Osteocyte (in vitro differentiated cells): ENCODE results near the gene NGEF. TPM values are rescaled to one million over a fixed set of nuclear protein-coding genes. Genes with fewer than 3 reads are reported as not detected.

ENCODE experiments used
- DNase-seq: peaks from one replicate; pipeline ENCODE4 v3.0.0; 2021; ENCODE audit warnings: mixed read lengths; ENCODE audit not compliant: unreplicated experiment; ENCODE audit errors: extremely low spot score
- H3K27ac Mint-ChIP-seq: one replicate; pipeline ENCODE4 v1.8.0; 2021; ENCODE audit warnings: mild to moderate bottlenecking, mixed read lengths; ENCODE audit not compliant: unreplicated experiment
- H3K27me3 Mint-ChIP-seq: one replicate; pipeline ENCODE4 v1.8.0; 2021; ENCODE audit warnings: mixed read lengths; ENCODE audit not compliant: unreplicated experiment
- H3K36me3 Mint-ChIP-seq: one replicate; pipeline ENCODE4 v1.8.0; 2021; ENCODE audit warnings: mixed read lengths; ENCODE audit not compliant: unreplicated experiment
- H3K4me1 Mint-ChIP-seq: one replicate; pipeline ENCODE4 v1.8.0; 2021; ENCODE audit warnings: mixed read lengths; ENCODE audit not compliant: unreplicated experiment
- H3K4me3 Mint-ChIP-seq: one replicate; pipeline ENCODE4 v1.8.0; 2021; ENCODE audit warnings: mild to moderate bottlenecking, moderate library complexity, mixed read lengths; ENCODE audit not compliant: unreplicated experiment
- H3K9me3 Mint-ChIP-seq: one replicate; pipeline ENCODE4 v1.8.0; 2021; ENCODE audit warnings: mixed read lengths; ENCODE audit not compliant: unreplicated experiment
- total RNA-seq: library from RNA; stranded (reverse); gene quantifications from 2 replicates; pipeline ENCODE4 v1.2.1, GENCODE V29; 2021
- TF ChIP-seq, protein P1 (sequence below): fragments of 200-600 bp; sonication (generic); IDR thresholded peaks from 2 replicates; pipeline ENCODE4 v1.5.0; 2021; ENCODE audit warnings: antibody characterized with exemption, mild to moderate bottlenecking, moderate library complexity

NGEF gene
- total RNA-seq, 1 donor from 2014 or later: 0.27 TPM

DNA sequence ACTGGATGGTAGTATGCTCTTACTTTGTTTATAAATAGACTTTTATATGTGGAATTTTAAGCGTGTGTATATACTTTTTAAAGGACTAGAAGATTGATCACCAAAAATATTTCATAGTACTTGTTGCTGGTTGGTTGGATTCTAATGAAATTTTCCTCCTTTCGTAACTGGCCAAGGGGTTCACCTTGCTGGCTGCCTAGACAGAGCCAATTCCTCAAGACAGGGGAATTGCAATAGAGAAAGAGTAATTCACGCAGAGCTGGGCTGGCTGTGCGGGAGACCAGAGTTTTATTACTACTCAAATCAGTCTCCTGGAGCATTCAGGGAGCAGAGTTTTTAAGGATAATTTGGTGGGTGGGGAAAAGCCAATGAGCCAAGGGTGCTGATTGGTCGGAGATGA lies 72.3 kb downstream of the NGEF start:
- peaks cover 2% of the 10 kb centered on the region for H3K4me1 Mint-ChIP-seq
- DNase-seq: no peak

DNA sequence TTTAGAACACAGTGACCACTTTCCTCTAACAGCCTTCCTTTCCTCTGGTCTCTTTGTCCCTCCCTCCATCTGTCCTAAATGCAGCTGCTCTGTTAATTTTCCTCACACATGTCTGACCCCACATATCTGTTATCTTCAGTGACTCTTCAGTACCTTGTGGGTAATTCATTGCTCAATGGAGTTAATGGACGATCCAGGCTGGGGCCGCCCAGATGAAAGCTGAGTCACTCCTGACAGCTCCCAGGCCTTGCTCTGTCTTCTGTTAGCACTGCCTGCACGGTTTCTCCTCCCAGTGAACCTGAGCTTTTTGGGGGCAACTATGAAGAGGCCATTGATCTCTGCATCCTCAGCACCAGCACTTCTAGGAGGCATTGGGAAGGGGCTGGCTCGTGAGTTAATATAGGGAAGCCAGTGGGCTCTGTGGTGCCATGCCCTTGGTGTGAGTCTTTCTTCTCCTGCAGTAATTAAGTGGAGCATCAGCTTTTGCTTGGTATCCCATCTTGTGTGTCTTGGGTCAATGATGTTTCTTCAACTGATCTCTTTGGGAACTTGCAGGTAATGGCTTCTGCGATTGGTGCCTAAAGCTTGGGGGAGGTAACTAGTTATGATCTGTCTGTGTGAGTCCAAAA lies 75.7 kb downstream of the NGEF start:
- Mint-ChIP-seq H3K4me3 (no peak overlapping the region), H3K27me3 (peaks cover 52% of the 10 kb centered on the region), H3K9me3 (peaks cover 4% of the 10 kb centered on the region), H3K27ac (no peak overlapping the region), H3K36me3 (no peaks in the 10 kb centered on the region), H3K4me1 (no peaks in the 10 kb centered on the region)
- DNase-seq: no peak
- TF ChIP-seq, protein P1, sequence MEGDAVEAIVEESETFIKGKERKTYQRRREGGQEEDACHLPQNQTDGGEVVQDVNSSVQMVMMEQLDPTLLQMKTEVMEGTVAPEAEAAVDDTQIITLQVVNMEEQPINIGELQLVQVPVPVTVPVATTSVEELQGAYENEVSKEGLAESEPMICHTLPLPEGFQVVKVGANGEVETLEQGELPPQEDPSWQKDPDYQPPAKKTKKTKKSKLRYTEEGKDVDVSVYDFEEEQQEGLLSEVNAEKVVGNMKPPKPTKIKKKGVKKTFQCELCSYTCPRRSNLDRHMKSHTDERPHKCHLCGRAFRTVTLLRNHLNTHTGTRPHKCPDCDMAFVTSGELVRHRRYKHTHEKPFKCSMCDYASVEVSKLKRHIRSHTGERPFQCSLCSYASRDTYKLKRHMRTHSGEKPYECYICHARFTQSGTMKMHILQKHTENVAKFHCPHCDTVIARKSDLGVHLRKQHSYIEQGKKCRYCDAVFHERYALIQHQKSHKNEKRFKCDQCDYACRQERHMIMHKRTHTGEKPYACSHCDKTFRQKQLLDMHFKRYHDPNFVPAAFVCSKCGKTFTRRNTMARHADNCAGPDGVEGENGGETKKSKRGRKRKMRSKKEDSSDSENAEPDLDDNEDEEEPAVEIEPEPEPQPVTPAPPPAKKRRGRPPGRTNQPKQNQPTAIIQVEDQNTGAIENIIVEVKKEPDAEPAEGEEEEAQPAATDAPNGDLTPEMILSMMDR: no peak

More for the DNA sequence above, 72.3 kb downstream of the NGEF start:
- H3K4me3 Mint-ChIP-seq: no peak overlapping the region
- TF ChIP-seq, protein P1: no peak
- no peak overlapping the region for H3K27ac Mint-ChIP-seq
- no peaks in the 10 kb centered on the region for H3K36me3 Mint-ChIP-seq
- peaks cover 38% of the 10 kb centered on the region for H3K27me3 Mint-ChIP-seq
- H3K9me3 Mint-ChIP-seq: peaks cover 4% of the 10 kb centered on the region

- Mint-ChIP-seq H3K27me3 (peaks cover 59% of the 10 kb centered on the region), H3K4me3 (no peak overlapping the region), H3K36me3 (peaks cover 2% of the 10 kb centered on the region), H3K27ac (no peak overlapping the region), H3K9me3 (no peaks in the 10 kb centered on the region), H3K4me1 (peaks cover 4% of the 10 kb centered on the region)
- DNase-seq: no peak
- TF ChIP-seq, protein P1: no peak
Measured at GRCh38 chr2:232931636-232932035, 81.4 kb downstream of the NGEF start.

DNA sequence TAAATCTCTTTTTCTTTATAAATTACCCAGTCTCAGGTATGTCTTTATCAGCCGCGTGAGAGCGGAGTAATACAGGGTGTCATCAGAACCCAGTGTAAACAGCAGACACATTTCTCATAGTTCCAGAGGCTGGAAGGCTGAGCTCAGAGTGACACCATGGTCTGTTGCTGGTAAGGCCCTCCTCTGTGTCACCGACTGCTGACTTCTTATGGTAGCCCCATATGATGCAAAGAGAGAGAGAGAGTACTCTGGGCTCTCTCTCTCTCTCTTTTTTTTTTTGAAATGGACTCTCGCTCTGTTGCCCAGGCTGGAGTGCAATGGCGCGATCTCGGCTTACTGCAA lies 83.0 kb downstream of the NGEF start:
- H3K9me3 Mint-ChIP-seq: no peaks in the 10 kb centered on the region
- no peak for DNase-seq
- TF ChIP-seq, protein P1: no peak
- H3K27me3 Mint-ChIP-seq: peaks cover 62% of the 10 kb centered on the region
- H3K27ac Mint-ChIP-seq: no peak overlapping the region
- H3K4me1 Mint-ChIP-seq: peaks cover 4% of the 10 kb centered on the region
- H3K36me3 Mint-ChIP-seq: peaks cover 2% of the 10 kb centered on the region
- no peak overlapping the region for H3K4me3 Mint-ChIP-seq

- Mint-ChIP-seq H3K27ac (no peak overlapping the region), H3K27me3 (peaks cover 64% of the 10 kb centered on the region), H3K36me3 (peaks cover 2% of the 10 kb centered on the region), H3K4me3 (peak overlapping the region; percentile 54), H3K9me3 (no peaks in the 10 kb centered on the region), H3K4me1 (peaks cover 4% of the 10 kb centered on the region)
- no peak for DNase-seq
- TF ChIP-seq, protein P1: no peak
Measured at GRCh38 chr2:232929303-232930058, 83.6 kb downstream of the NGEF start.
